Measurements from ENCODE around the gene KIAA1328. TPM values are rescaled to one million over a fixed set of nuclear protein-coding genes. Genes with fewer than 3 reads are reported as not detected.

KIAA1328 gene
- total RNA-seq, 1 donor from 2014 or later = 11.9 TPM

- Histone ChIP-seq H3K4me3 (no peak overlapping the region), H3K36me3 (no peaks in the 10 kb centered on the region), H3K27me3 (peaks cover 6% of the 10 kb centered on the region), H3K4me1 (no peaks in the 10 kb centered on the region), H3K9me3 (no peaks in the 10 kb centered on the region), H3K27ac (no peak overlapping the region)
- ATAC-seq = peak; percentile 37
- TF ChIP-seq, protein P1, sequence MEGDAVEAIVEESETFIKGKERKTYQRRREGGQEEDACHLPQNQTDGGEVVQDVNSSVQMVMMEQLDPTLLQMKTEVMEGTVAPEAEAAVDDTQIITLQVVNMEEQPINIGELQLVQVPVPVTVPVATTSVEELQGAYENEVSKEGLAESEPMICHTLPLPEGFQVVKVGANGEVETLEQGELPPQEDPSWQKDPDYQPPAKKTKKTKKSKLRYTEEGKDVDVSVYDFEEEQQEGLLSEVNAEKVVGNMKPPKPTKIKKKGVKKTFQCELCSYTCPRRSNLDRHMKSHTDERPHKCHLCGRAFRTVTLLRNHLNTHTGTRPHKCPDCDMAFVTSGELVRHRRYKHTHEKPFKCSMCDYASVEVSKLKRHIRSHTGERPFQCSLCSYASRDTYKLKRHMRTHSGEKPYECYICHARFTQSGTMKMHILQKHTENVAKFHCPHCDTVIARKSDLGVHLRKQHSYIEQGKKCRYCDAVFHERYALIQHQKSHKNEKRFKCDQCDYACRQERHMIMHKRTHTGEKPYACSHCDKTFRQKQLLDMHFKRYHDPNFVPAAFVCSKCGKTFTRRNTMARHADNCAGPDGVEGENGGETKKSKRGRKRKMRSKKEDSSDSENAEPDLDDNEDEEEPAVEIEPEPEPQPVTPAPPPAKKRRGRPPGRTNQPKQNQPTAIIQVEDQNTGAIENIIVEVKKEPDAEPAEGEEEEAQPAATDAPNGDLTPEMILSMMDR (IDR thresholded peaks at IDR 0.05) = no peak
- intact Hi-C loops (cut with DNase I) = no loop called here
- DNase-seq = no peak
These were observed 413.2 kb downstream of the KIAA1328 start for GRCh38 chr18:37242091-37242490.

GRCh38 chr18:37242826-37243560 lies 414.1 kb downstream of the KIAA1328 start:
- ATAC-seq = no peak
- Histone ChIP-seq H3K4me1 (no peaks in the 10 kb centered on the region), H3K36me3 (no peaks in the 10 kb centered on the region), H3K27ac (no peak overlapping the region), H3K9me3 (no peaks in the 10 kb centered on the region), H3K4me3 (no peak overlapping the region), H3K27me3 (peaks cover 6% of the 10 kb centered on the region)
- DNase-seq = no peak
- intact Hi-C loops (cut with DNase I) = no loop called here
- TF ChIP-seq, protein P1 (IDR thresholded peaks at IDR 0.05) = no peak

DNA sequence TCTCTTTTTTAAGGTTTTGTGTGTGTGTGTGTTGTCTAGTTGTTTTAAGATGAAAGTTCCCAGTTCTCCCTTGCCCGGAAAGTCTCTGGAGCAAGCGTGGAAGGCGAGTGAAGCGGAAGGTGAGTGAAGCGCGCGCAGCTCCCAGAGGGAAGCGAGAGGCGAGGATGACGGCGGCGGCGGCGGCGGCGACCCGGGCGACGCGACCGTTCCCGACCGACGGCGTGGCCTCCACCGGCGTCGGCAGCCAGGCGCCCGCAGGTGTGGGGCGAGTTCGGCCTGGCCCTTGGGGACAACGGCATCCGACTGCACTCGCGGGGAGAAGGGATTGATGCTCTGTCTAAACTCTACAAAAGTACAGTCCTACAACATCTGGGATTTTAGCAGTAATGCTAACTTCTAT lies 414.8 kb downstream of the KIAA1328 start:
- H3K27ac ChIP-seq = no peak overlapping the region
- intact Hi-C loops (cut with DNase I) = no loop called here
- peaks cover 6% of the 10 kb centered on the region for H3K27me3 ChIP-seq
- no peaks in the 10 kb centered on the region for H3K36me3 ChIP-seq
- TF ChIP-seq, protein P1 (IDR thresholded peaks at IDR 0.05) = no peak
- no peak for DNase-seq
- H3K4me3 ChIP-seq = no peak overlapping the region
- no peaks in the 10 kb centered on the region for H3K4me1 ChIP-seq
- ATAC-seq = no peak
- no peaks in the 10 kb centered on the region for H3K9me3 ChIP-seq

DNA sequence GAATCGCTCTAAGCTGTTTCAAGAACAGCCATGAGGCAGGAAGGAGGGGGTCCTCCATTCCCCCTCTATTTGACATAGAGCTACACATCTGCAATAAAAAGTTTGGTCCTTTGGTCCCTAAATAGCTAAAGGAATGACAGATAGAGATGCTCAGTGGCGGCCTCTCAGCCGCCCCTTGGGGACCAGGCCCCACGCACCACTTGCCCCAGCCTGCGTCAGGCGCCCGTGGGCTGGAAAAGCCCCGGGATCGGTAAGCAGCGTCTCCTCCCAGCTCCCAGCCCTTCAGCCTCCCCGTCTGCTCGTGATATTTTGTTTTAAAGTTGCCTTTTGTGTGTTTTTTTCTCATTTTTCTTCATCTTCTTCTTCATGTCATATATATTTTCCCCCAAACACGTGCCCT lies 415.7 kb downstream of the KIAA1328 start:
- H3K4me1 ChIP-seq = no peaks in the 10 kb centered on the region
- ATAC-seq (no peak), DNase-seq (no peak)
- intact Hi-C loops (cut with DNase I) = no loop called here
- H3K27me3 ChIP-seq = peaks cover 9% of the 10 kb centered on the region
- no peaks in the 10 kb centered on the region for H3K36me3 ChIP-seq
- H3K9me3 ChIP-seq = no peaks in the 10 kb centered on the region
- no peak overlapping the region for H3K4me3 ChIP-seq
- TF ChIP-seq, protein P1 (IDR thresholded peaks at IDR 0.05) = no peak
- H3K27ac ChIP-seq = no peak overlapping the region

- H3K4me1 ChIP-seq = no peaks in the 10 kb centered on the region
- TF ChIP-seq, protein P1 (IDR thresholded peaks at IDR 0.05) = no peak
- no peak for ATAC-seq
These were observed 417.9 kb downstream of the KIAA1328 start for GRCh38 chr18:37246779-37247340.

More at GRCh38 chr18:37246779-37247340, 417.9 kb downstream of the KIAA1328 start:
- intact Hi-C loops (cut with DNase I) = no loop called here
- Histone ChIP-seq H3K4me3 (no peak overlapping the region), H3K27ac (no peak overlapping the region), H3K36me3 (no peaks in the 10 kb centered on the region), H3K9me3 (no peaks in the 10 kb centered on the region), H3K27me3 (peaks cover 9% of the 10 kb centered on the region)
- no peak for DNase-seq

Measured in upper lobe of right lung (tissue), 1 donor.